ENCODE measurements around the gene CDC40.
A peak's percentile ranks its signal among the peaks of the same experiment; 100 is the strongest.

CDC40 gene

DNA sequence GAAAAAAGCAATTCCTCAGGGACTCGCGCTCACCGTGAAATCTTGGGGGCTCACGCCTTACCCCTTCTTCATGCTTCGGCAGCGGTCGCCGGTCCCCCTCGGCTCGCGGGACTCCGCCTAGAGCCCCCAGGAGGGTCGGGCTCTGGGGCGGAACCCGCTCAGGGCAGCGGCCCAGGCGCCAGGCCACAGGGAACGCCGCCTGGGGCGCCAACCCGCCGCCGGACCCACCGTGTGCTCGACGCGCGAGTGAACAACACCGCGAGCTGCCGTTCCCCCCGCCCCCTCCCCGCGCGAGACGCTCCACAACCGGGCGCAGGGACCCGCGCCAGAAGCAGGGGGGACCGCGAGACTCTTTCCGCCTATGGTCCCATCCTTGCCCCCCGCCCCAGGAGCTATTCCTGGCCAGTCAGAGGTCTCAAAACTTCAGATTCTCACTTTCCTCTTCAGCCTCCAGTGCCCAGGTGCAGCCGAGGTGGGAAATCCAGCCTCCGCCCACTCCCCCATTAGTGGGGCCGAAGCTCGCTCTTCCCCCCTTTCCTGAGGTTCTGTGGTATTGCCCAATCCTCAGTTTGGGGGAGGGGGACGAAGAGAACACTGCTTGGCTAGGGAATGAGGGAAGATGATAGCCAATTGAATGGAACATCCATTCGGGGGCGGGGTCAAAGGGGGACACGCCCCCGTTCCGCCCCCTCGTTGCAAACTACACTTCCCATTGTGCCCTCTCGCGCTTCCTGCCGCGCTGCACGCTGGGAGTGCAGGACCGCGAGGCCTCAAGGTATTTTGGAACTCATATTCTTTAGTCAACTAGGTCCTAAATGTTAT is 610 bp upstream of the CDC40 start, which contains the start of gene WASF1:
TSS of gene WASF1 (minus strand) at position 265 of the 822 bp plus-strand sequence. CDS start 52,069 bp downstream, outside the sequence.
- peaks cover 49% of the 10 kb centered on the region for H3K4me1 ChIP-seq (ENCODE audit: insufficient read depth, low read length)
- DNase-seq (peak; percentile 95), ATAC-seq (ENCODE audit: insufficient read depth, low read depth) (peak; percentile 86)
- peaks cover 20% of the 10 kb centered on the region; the same call in 1 of the 2 replicates for H4K20me1 ChIP-seq (ENCODE audit: insufficient read depth, low read length)
- peak within 1 kb of the TSS; percentile 98 for H3K4me2 ChIP-seq (ENCODE audit: insufficient read depth, low read length)
- no peaks in the 10 kb centered on the region for H3K27me3 ChIP-seq (ENCODE audit: insufficient read depth, low read length, poor library complexity)
- peak within 1 kb of the TSS; percentile 82 for H2AFZ ChIP-seq (ENCODE audit: low read depth, low read length)
- peak within 1 kb of the TSS; percentile 81 for H3K9ac ChIP-seq (ENCODE audit: low read depth, low read length)
- H3K4me3 ChIP-seq (ENCODE audit: low read depth in 1 of 2, low read length in 2 of 2), result peak within 1 kb of the TSS; percentile 52 to 74
- H3K9me3 ChIP-seq (ENCODE audit: insufficient read depth, low read length, severe bottlenecking), result no peaks in the 10 kb centered on the region
- peaks cover 72% of the 10 kb centered on the region for H3K79me2 ChIP-seq (ENCODE audit: insufficient read depth, low read length)
- TF ChIP-seq EZH2 (IDR thresholded peaks at IDR 0.05; ENCODE audit: borderline replicate concordance, low read depth, low read length, severe bottlenecking), result no peak
- TF ChIP-seq, protein P1, sequence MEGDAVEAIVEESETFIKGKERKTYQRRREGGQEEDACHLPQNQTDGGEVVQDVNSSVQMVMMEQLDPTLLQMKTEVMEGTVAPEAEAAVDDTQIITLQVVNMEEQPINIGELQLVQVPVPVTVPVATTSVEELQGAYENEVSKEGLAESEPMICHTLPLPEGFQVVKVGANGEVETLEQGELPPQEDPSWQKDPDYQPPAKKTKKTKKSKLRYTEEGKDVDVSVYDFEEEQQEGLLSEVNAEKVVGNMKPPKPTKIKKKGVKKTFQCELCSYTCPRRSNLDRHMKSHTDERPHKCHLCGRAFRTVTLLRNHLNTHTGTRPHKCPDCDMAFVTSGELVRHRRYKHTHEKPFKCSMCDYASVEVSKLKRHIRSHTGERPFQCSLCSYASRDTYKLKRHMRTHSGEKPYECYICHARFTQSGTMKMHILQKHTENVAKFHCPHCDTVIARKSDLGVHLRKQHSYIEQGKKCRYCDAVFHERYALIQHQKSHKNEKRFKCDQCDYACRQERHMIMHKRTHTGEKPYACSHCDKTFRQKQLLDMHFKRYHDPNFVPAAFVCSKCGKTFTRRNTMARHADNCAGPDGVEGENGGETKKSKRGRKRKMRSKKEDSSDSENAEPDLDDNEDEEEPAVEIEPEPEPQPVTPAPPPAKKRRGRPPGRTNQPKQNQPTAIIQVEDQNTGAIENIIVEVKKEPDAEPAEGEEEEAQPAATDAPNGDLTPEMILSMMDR (IDR thresholded peaks at IDR 0.05; ENCODE audit: borderline replicate concordance, extremely low read depth, low read length, poor library complexity, severe bottlenecking), result no peak
- peak within 1 kb of the TSS; percentile 89 for H3K27ac ChIP-seq (ENCODE audit: low read length)
- peaks cover 7% of the 10 kb centered on the region; the same call in 1 of the 2 replicates for H3K36me3 ChIP-seq (ENCODE audit: insufficient read depth, low read length)

DNA sequence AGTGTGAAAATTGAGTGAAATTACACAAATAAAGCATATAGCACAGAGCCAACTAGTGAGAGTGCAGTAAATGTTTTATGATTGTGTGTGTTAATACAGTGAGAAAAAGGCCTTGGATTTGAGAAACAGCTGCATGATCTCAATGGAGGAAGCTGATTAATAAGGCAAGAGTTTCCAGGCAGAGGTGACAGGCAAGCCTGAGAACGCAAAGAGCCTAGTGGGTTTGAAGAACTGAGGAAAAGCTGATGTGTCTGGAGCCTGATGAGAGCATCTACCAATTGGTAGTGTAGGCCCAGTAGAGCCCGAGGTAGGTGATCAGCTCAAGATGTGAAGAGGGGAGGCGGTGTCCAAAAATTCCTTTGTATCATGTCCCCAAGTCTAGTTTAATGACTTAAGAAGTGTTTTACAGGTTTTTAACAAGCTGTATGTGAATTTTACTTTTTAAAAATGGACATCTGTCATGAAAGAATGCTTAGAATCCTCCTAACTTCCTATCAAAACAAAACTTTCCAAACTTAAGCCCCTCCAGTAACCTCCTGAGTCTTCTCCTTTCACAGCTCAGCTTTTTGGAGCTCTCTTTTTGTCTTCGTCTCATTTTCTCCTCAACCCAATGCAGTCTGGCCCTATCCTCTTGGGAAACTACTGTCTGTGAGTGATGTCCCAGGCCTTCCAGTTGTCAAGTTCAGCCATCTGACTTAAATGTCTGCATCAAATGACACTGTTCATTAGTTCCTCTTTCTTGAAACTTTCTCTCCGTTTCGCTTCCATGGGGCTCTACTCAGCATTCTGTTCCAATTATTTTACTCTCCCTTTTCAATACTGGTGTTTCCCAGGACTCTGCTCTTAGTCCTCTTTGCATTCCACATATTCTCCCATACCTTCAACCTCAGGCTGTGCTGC is 1.2 kb downstream of the CDC40 start:
- ATAC-seq (ENCODE audit: insufficient read depth, low read depth), result no peak
- H3K27ac ChIP-seq (ENCODE audit: low read length), result peak overlapping the region; percentile 83

DNA sequence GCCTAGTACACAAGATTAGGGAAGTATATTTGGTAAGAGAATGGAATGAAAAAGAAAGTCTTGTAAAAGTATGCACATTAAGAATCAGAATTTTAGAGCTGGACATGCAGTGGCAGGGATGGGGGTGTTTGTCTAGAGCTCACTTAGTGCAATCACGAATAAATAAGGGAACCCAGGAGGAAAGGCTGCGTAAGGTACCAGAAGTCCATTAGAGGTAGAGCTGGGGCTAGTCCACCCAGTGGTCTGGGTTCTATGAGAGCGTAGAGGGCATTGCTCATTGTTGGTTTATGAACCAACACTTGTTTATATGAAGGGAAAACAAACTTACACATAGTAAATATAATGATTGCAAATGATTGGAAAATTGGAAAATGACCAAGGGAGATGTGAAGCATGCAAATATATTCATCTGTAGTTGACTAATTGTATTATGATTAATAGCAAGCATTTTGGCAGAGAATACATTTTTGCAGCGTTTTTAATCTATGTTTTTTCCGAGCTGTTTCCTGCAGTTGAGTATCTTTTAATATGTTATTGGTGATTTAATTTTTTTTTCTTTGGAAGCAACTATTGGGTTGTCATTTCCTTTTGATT is 3.2 kb downstream of the CDC40 start:
- Histone ChIP-seq H2AFZ (ENCODE audit: low read depth, low read length) (no peak overlapping the region), H3K36me3 (ENCODE audit: insufficient read depth, low read length) (peaks cover 7% of the 10 kb centered on the region; the same call in 1 of the 2 replicates), H4K20me1 (ENCODE audit: insufficient read depth, low read length) (peaks cover 23% of the 10 kb centered on the region), H3K79me2 (ENCODE audit: insufficient read depth, low read length) (peaks cover 86% of the 10 kb centered on the region), H3K27me3 (ENCODE audit: insufficient read depth, low read length, poor library complexity) (no peaks in the 10 kb centered on the region), H3K27ac (ENCODE audit: low read length) (no peak overlapping the region), H3K4me2 (ENCODE audit: insufficient read depth, low read length) (peak overlapping the region; percentile 98), H3K4me3 (ENCODE audit: low read depth in 1 of 2, low read length in 2 of 2) (peak overlapping the region in 1 of 2 experiments; percentile 74; a peak in 1 of 4 replicates), H3K9me3 (ENCODE audit: insufficient read depth, low read length, severe bottlenecking) (no peaks in the 10 kb centered on the region), H3K9ac (ENCODE audit: low read depth, low read length) (no peak overlapping the region), H3K4me1 (ENCODE audit: insufficient read depth, low read length) (peaks cover 44% of the 10 kb centered on the region)
- TF ChIP-seq, protein P1 (IDR thresholded peaks at IDR 0.05; ENCODE audit: borderline replicate concordance, extremely low read depth, low read length, poor library complexity, severe bottlenecking), result no peak
- no peak for TF ChIP-seq EZH2 (IDR thresholded peaks at IDR 0.05; ENCODE audit: borderline replicate concordance, low read depth, low read length, severe bottlenecking)
- ATAC-seq (ENCODE audit: insufficient read depth, low read depth), result no peak
- DNase-seq, result no peak

More for the DNA sequence above, 1.2 kb downstream of the CDC40 start:
- DNase-seq, result no peak
- Histone ChIP-seq H3K27me3 (ENCODE audit: insufficient read depth, low read length, poor library complexity) (no peaks in the 10 kb centered on the region), H3K4me3 (ENCODE audit: low read depth in 1 of 2, low read length in 2 of 2) (peak overlapping the region; percentile 52 to 74), H3K4me2 (ENCODE audit: insufficient read depth, low read length) (peak overlapping the region; percentile 98), H3K79me2 (ENCODE audit: insufficient read depth, low read length) (peaks cover 77% of the 10 kb centered on the region), H3K36me3 (ENCODE audit: insufficient read depth, low read length) (peaks cover 7% of the 10 kb centered on the region; the same call in 1 of the 2 replicates), H4K20me1 (ENCODE audit: insufficient read depth, low read length) (peaks cover 22% of the 10 kb centered on the region; the same call in 1 of the 2 replicates), H3K9ac (ENCODE audit: low read depth, low read length) (peak overlapping the region; percentile 81), H3K4me1 (ENCODE audit: insufficient read depth, low read length) (peaks cover 56% of the 10 kb centered on the region), H3K9me3 (ENCODE audit: insufficient read depth, low read length, severe bottlenecking) (no peaks in the 10 kb centered on the region), H2AFZ (ENCODE audit: low read depth, low read length) (peak overlapping the region; percentile 82; the same call in 1 of the 2 replicates)
- no peak for TF ChIP-seq EZH2 (IDR thresholded peaks at IDR 0.05; ENCODE audit: borderline replicate concordance, low read depth, low read length, severe bottlenecking)

Data from DND-41 (cell line).